Gastrocnemius medialis (tissue), 4 donors: ENCODE results near the gene ACOD1.

Experiments used
- POLR2A ChIP-seq, 2 donors: fragments of 450-650 bp; IDR thresholded peaks; one replicate each; pipeline ENCODE4 v1.6.1; 2017; ENCODE audit warnings: antibody characterized with exemption in 2 of 2, mild to moderate bottlenecking in 2 of 2, moderate library complexity in 2 of 2
- TF ChIP-seq, protein P1 (sequence below), 5 experiments: fragments of 450-650 bp in 3 of 5; fragments of 200-600 bp in 2 of 5; sonication (generic) in 2 of 5; IDR thresholded peaks in 4 of 5; conservative IDR thresholded peaks in 1 of 5; 1 replicate in 4 of 5; 2 replicates in 1 of 5; pipeline ENCODE4 v1.5.1; 2016 to 2019; ENCODE audit warnings: antibody characterized with exemption in 5 of 5, mild to moderate bottlenecking in 3 of 5, moderate library complexity in 3 of 5

DNA sequence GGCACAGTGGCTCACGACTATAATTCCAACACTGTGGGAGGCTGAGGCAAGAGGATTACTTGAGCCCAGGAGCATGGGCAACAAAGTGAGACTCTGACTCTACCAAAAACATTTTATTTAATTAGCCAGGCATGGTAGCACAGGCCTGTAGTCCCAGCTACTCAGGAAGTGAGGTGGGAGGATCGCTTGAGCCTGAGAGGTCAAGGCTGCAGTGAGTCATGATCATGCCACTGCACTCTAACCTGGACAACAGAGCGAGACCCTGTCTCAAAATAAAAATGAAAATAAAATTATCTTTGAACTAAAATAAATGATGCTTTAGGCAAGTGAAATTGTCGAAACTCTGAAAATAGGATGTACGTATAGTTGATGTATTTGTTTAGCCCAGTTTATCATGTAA is 35.4 kb downstream of the ACOD1 start:
- TF ChIP-seq, protein P1, sequence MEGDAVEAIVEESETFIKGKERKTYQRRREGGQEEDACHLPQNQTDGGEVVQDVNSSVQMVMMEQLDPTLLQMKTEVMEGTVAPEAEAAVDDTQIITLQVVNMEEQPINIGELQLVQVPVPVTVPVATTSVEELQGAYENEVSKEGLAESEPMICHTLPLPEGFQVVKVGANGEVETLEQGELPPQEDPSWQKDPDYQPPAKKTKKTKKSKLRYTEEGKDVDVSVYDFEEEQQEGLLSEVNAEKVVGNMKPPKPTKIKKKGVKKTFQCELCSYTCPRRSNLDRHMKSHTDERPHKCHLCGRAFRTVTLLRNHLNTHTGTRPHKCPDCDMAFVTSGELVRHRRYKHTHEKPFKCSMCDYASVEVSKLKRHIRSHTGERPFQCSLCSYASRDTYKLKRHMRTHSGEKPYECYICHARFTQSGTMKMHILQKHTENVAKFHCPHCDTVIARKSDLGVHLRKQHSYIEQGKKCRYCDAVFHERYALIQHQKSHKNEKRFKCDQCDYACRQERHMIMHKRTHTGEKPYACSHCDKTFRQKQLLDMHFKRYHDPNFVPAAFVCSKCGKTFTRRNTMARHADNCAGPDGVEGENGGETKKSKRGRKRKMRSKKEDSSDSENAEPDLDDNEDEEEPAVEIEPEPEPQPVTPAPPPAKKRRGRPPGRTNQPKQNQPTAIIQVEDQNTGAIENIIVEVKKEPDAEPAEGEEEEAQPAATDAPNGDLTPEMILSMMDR (IDR thresholded peaks at IDR 0.05 in 4 of 5, conservative IDR thresholded peaks at IDR 0.05 in 1 of 5): no peak
- TF ChIP-seq POLR2A (IDR thresholded peaks at IDR 0.05): no peak
